ENCODE results near the gene DNAJC9.

The DNAJC9 gene

DNA sequence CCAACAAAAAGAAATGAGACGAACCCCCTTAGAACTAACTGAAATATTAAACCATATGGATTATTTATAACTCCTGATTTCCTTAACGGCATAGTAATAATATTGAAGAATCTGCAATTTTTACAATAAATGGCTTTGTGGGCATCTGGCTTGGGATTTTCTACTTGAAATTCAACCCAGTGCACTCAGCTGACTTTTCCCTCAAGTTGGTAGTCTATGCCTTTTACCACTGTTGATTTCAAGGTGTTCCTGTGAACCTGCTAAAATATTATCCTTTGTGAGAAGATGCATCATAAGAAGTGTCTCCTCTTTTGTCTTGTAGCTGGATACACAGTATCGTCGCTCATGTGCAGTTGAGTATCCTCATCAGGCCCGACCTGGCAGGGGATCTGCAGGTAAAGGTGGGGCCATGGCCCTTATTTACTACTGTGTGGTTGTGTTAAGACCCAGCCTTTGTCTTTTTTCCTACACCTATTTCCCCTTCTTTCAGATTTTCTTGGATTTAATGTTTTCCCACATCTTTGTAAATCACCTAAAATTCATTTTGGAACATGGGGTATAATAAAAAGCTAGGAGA is 8.0 kb downstream of the DNAJC9 start:
- DNase-seq, result no peak

DNA sequence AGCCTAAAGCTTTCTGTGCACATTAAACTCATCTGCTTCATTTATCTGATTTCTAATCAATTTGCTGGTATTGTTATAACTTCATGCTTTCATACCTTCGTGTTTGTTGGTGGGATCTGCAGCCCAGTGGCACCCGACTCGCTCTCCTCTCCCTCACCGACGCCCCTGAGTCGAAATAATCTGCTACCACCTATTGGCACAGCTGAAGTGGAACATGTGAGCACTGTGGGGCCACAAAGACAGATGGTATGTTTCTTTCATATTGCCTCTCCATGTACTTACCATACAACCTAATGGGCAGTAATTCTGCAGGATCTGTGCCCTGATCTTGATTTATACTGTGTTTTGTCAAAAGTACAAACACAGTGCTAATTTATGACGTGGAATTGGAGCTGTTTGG is 12.4 kb downstream of the DNAJC9 start:
- no peak for DNase-seq

DNA sequence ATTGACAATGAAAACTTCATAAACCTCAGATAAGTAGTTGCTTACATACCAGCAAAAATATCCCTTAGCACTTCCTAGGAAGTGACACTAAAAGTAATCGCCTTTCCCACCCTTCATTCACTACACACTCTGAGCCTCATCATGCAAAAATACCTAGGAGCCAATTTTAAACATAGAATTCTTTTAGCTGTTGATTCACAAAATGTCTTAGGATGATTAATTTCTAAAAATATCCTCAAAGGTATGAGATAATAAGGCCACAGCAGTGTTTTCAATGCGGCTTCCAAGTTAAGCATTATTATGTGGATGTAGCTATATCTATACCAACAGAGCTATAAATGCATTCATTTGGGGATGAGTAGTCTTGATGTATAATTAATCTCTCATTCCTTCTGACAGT is 13.2 kb downstream of the DNAJC9 start:
- DNase-seq, result no peak

DNA sequence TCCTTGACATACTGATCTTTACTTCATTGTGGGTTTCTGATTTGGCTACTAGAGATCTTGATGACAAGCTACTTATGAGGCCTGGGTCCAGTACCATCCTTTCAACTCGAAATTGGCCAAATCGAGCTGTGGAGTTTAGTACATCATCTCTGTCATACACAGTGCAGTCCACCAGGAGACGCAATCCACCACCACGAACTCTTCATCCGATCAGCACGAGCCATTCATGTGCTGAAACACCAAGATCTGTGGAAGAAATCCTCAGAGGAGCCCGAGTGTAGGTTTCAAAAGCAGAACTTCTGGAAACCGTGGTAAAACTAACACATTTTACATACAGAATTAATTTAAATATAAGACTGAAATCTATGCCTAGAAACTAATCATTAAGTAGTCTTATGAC is 14.2 kb downstream of the DNAJC9 start:
- no peak for DNase-seq

DNA sequence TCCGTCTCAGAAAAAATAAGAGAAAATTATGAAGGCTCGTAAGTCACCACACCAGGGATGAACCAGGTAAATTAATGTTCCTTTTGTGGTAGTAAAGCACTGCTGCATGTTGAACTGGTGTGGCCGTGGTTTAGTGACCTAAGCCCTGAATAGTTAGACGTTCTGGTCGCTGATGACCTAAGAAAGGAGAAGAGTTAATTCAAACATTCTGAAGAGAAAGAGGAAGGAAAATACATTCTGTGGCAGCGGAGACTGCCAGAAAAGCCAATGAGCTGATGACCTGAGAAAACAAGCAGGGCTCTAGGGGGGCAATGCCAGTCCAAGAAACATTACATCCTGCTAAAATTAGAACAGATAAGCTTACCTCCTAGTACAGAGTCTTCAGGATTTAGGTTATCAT is 17.5 kb downstream of the DNAJC9 start:
- no peak for DNase-seq

DNA sequence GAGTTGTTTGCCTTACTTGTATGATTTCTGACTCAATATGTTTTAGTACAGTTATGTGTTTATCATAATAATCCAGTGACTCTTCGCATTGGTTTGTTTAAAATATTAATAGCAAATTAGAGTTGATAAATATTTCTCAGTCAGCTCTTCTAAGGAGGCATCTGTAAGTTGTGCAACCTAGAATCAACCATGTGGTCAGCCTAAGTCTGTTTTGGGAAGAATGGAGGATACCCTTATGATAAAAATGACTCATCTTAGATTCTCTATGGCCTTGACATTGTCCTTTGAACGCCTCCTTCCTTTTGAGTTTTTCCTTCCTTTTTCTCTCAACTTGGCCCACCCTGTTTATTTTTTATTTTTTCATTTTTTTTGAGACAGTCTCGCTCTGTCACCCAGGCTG is 18.8 kb downstream of the DNAJC9 start:
- DNase-seq, result no peak

DNA sequence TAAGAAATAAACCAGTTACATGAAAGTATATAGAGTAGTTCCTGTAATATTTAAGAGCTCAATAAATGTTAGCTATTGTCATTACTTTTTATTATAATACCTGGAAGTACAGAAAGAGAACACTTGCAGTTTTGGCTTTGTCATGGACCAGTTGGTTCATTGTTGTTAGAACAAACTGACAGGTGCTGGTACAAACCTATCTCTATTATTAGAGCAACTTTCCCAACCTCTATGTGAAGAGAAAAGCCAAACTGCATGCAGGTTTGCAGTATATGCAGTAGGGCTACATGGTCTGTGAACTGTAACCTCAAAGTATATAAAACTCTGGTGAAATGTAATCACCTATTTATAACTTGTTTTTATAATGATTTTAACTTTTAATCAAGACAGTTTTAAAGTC is 20.4 kb downstream of the DNAJC9 start:
- DNase-seq, result no peak

DNA sequence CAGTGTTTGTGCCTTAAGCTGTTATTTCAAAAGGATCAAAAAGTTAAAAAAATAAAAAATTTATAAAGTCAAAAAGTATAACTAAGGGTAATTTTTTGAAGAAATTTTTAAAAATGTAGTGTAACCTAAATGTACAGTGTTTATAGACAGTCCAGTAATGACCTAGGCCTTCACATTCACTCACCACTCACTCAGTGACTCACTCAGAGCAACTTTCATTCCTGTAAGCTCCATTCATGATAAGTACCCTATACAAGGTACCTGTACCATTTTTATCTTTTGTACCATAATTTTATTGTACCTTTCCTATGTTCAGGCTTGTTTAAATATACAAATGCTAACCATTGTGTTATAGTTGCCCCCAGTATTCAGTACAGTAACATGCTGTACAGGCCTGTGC is 21.5 kb downstream of the DNAJC9 start:
- DNase-seq, result no peak

DNA sequence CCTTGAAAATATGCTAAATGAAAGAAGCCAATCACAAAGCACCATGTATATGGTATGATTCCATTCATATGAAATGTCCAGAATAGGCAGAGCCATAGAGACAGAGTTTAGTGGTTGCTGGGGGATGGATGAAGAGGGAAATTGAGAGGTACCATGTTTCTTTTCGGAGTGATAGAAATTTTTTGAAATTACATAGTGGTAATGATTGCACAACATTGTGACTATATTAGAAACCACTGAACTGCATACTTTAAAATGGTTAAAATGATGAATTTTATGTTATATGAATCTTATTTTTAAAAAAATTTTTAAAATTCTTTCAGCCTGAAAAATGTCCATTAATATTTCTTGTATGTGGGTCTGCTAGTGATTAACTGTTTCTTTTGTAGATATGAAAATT is 26.1 kb downstream of the DNAJC9 start:
- no peak for DNase-seq

DNA sequence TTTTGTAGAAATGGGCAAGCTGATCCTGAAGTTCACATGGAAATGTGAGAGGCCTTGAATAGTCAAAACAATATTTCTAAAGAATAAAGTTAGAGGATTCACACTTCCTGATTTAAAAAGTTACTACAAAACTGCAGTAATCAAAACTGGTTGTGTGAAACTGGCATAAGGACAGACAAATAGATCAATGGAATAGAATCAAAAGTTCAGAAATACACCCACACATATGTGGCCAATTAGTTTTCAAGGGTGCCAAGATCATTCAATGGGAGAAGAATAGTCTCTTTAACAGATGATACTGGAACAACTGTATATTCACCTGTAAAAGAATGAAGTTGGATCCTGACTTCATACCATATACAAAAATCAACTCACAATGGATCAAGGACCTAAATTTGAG is 27.7 kb downstream of the DNAJC9 start:
- no peak for DNase-seq

DNA sequence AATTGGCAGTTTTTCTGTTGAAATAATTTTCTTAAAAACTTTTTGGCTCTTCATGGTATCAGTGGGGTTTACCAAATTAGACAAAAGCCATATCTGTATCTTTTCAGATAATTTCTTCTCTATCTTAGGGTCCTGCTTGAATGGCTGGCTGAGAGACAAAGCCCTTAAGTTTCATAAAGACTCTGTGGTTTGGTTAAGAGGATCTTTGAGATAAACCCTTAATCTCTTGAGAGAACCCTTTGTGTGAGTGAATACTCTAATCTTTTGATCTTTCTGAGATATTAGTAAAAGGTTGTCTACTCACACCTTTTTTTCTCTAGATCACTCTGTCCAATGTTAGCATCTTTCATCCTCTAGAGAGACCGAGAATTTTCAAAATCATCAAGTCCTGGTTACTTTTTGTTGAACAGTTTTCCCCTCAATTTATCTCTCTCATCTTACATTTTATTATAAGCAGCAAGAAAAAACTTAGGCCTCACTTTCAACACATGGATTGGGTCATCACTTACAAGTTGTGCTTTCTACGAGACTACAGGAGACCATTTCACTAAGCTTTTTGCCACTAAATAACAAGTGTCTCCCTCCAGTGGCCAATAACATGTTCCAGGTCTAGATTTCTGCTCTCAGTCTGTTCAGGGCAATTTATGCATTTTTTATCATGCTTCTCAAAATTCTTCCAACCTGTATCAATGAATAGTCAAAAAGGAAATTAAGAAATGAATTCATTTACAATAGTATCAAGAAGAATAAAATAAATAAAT is 28.4 kb downstream of the DNAJC9 start:
- no peak for DNase-seq

DNA sequence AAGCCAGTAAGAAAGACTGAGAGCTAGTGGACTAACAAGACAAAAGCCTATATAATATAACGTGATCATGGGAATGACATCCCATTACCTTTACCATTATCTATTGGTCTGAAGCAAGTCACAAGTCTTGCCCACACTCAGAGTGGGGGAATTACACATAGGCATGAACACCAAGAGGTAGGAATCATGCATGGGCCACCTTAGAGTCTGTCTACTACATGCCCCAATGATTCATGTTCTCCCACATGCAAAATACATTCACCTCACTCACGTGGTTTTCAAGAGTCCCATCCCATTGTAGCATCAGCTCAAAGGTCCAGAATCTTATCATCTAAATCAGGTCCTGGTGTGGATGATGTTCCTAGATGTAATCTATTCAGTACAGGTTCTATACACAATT is 29.4 kb downstream of the DNAJC9 start:
- DNase-seq, result no peak

DNA sequence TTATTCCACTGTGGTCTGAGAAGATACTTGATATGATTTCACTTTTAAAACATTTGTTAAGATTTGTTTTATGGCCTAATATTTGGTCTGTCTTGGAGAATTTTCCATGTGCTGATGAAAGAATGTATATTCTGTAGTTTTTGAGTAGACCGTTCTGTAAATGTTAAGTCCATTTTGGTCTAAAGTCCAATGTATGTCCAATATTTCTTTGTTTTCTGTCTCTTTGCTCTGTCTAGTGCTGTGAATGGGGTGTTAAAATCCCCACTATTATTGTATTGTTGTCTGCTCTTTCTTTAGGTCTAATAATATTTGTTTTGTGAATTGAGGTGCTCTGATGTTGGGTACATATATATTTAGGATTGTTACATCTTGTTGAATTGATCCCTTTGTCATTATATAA is 31.3 kb downstream of the DNAJC9 start:
- no peak for DNase-seq

DNA sequence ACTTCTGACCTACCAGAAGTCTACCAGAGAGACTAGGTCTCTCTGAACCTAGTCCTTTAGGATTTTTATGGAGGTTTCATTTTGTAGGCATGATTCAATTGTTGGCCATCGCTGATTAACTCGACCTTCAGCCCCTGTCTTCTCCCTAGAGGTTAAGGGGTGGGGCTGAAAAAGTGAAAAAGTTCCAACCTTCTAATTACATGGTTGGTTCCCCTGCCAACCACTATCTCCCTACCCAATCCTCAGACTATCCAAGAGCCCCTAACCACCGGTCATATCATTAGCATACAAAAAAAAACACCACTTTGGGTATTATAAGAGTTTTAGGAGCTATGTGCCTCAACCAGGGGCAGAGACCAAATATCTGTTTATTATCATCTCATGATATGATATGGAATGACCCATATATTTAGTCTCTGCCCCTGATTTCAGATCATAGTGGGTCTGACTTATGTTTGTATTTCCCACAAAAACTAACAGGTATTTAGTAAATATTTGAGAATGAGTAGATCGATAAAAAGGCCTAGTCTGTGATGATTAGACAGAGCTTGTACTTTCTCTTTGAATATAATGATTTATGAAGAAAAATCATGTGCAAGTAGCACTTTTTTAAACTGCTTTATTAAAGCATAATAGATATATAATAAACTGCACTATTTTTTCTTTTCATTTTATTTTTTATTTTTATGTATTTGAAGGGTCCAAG is 35.8 kb downstream of the DNAJC9 start:
- DNase-seq, result no peak

DNA sequence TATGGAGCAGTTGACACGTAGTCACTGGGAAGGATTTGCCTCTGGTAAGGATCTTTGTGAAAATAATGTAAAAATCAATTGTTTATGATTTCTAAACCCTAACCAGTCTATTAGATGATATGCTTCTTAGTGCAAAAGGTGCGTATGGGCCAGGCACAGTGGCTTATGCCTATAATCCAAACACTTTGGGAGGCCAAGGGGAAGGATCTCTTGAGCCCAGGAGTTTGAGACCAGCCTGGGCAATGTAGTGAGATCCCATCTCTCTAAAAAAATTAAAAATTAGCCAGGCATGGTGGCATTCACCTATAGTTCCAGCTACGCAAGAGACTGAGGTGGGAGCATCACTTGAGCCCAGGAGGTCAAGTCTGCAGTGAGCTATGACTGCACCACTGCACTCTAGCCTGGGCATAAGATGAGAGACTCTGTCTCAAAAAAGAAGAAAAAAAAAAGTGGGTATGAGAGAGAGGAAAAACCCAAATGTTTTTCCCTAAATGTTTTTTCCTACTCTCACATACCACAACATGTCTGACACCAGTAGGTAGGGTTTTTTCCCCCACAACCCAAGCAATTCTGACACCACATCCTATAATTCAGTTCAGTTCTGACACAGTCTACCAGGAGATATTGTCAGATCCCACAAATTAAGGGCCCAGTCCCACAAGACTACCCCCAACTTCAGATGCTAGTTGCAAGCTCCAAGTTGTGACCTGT is 36.5 kb downstream of the DNAJC9 start:
- no peak for DNase-seq

DNA sequence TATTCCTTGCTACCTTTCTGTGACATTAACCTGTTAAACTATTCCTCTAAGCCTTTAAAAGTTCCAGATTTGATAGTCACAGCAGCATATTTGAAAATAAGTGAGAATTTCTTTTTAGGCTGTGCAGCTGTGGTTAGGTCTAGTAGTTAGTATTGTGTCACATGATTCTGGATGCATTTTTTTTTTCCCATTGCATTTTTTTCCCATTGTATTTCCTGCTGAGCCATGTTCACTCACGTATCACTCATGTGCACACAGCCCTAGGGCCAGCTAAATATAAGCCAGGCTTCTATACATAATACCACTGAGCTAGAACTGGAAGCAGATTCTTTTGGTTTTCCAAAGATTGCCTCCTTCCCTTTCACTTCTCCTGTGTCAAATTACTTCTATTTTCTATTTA is 37.4 kb downstream of the DNAJC9 start:
- DNase-seq, result no peak

DNA sequence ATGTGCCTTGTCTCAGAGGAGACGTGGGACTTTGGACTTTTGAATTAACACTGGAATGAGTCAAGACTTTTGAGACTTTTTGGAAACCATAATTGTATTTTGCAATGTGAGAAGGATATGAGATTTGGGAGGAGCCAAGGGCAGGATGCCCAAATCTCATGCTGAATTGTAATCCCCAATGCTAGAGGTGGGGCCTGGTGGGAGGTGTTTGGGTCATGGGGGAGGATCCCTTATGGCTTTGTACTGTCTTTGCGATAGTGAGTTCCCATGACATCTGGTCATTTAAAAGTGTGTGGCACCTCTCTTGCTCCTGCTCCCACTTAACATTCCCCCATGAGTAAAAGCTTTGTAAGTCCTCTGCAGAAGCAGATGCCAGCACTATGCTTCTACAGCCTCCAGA is 39.2 kb downstream of the DNAJC9 start:
- DNase-seq, result no peak

DNA sequence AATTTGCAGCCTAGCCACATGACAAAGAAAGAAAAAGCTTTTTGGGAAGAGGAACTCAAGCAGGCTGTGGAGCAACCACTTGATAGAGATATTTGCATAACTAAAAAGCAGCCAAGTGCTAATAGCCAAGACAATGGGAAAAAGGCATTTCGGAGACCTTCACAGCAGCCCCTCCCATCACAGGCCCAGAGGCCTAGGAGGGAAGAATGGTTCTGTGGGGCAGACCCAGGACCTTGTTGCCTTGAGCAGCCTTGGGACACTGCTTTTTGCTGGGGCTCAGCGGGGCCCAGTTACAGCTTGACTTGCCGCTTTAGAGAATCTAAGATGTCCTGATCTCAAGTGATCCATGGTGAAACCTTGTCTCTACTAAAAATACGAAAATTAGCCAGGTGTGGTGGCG is 40.7 kb downstream of the DNAJC9 start:
- no peak for DNase-seq

DNA sequence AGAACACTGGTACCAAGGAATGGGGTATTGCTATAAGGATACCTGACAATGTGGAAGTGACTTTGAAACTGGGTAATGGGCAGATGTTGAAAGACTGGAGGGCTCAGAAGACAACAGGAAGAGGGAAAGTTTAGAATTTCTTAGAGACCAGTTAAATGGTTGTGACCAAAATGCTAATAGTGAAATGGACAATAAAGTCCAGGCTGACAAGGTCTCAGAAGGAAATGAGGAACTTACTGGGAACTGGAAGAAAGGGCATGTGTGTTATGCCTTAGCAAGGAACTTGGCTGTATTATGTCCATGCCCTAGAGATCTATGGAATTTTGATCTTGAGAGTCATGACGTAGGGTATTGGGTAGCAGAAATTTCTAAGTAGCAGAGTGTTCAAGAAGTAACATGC is 41.2 kb downstream of the DNAJC9 start:
- DNase-seq, result no peak

DNA sequence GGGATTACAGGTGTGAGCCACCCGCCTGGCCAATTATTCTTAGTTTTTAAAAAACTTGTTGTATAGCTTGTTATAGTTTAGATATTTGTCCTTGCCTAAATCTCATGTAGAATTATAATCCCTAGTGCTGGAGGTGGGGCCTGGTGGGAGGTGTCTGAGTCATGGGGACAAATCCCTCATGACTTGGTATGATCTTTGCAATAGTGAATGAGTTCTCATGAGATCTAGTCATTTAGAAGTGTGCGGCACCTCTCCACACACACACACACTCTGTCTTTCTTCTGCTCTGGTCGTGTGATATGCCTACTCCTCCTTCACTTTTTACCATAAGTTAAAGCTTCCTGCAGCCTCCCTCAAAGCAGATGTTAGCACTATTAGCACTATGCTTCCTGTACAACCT is 42.0 kb downstream of the DNAJC9 start:
- no peak for DNase-seq
